GM19099 (cell line): ENCODE measurements around the gene AKAP11.

ENCODE experiments used
- POLR2A ChIP-seq: IDR thresholded peaks from 3 replicates; pipeline ENCODE4 v1.6.1; 2011; ENCODE audit warnings: low read depth; ENCODE audit not compliant: insufficient read length; ENCODE audit errors: extremely low read depth

Gene AKAP11

GRCh38 chr13:42350141-42350540 is 78.2 kb downstream of the AKAP11 start:
- no peak for TF ChIP-seq POLR2A

GRCh38 chr13:42354241-42355091 is 82.5 kb downstream of the AKAP11 start:
- no peak for TF ChIP-seq POLR2A

- TF ChIP-seq POLR2A = no peak
Observed at GRCh38 chr13:42355092-42355485, 83.1 kb downstream of the AKAP11 start.

- no peak for TF ChIP-seq POLR2A
Observed at GRCh38 chr13:42355491-42356183, 83.7 kb downstream of the AKAP11 start.

GRCh38 chr13:42356184-42356575 is 84.2 kb downstream of the AKAP11 start:
- no peak for TF ChIP-seq POLR2A

GRCh38 chr13:42360046-42360574 is 88.2 kb downstream of the AKAP11 start:
- no peak for TF ChIP-seq POLR2A

GRCh38 chr13:42361701-42362100 is 89.7 kb downstream of the AKAP11 start:
- TF ChIP-seq POLR2A = no peak

- no peak for TF ChIP-seq POLR2A
Observed at GRCh38 chr13:42363941-42364612, 92.1 kb downstream of the AKAP11 start.

- no peak for TF ChIP-seq POLR2A
Observed at GRCh38 chr13:42364613-42365000, 92.7 kb downstream of the AKAP11 start.

GRCh38 chr13:42367831-42368230 is 95.9 kb downstream of the AKAP11 start:
- no peak for TF ChIP-seq POLR2A

GRCh38 chr13:42369071-42369797 is 97.3 kb downstream of the AKAP11 start:
- TF ChIP-seq POLR2A = no peak

- TF ChIP-seq POLR2A = no peak
Observed at GRCh38 chr13:42370229-42370628, 98.3 kb downstream of the AKAP11 start.
